ENCODE results near the gene ZXDC. TPM values are rescaled to one million over a fixed set of nuclear protein-coding genes. Genes with fewer than 3 reads are reported as not detected.
A peak's percentile ranks its signal among the peaks of the same experiment; 100 is the strongest.

The ZXDC gene
- total RNA-seq, 1 experiment from 2014 or later = 28.3 TPM

DNA sequence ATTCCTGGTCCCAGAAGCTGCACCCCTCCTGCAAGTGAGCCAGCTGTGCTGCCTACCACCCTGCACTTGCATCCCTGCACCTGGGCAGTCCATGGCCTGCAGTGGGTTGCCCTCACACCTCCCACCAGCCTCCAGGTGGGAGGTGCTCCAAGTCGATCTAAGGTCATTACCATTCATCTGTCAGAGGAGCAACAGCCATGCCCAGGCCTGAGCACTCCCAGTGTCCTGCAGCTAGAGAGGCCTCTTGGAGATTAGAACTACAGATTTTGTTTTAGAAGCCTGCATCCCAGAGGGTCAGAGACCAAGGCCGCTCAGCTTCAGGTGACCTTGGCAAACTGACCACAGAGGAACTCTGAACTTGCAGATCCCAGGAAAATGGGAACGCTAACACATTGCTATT is 9.0 kb upstream of the ZXDC start:
- Mint-ChIP-seq H3K27ac (peak overlapping the region in 2 of 3 experiments; percentile 56 to 76; a peak in 4 of 7 replicates), H3K4me3 (peak overlapping the region in 1 of 2 experiments; percentile 35; a peak in 1 of 5 replicates), H3K36me3 (ENCODE audit: insufficient read depth in 1 of 3, low read depth in 3 of 3) (no peaks in the 10 kb centered on the region), H3K4me1 (peaks cover 29 to 36% of the 10 kb centered on the region in 2 experiments), H3K27me3 (ENCODE audit: low read depth) (peaks cover 8% of the 10 kb centered on the region), H3K9me3 (no peaks in the 10 kb centered on the region; a peak in 2 of 5 replicates)
- Histone ChIP-seq H2BK12ac (ENCODE audit: insufficient read length, low read depth, low read length) (no peak overlapping the region), H3K4ac (ENCODE audit: low read depth, low read length) (no peak overlapping the region), H2BK15ac (ENCODE audit: low read depth, low read length) (no peak overlapping the region), H2BK5ac (ENCODE audit: insufficient read length, low read length) (no peak overlapping the region), H3K27me3 (ENCODE audit: insufficient read depth, low read length) (no peaks in the 10 kb centered on the region), H4K91ac (ENCODE audit: insufficient read length, low read depth, low read length) (no peak overlapping the region), H3K79me2 (ENCODE audit: insufficient read depth, low read length) (no peaks in the 10 kb centered on the region), H2AK5ac (ENCODE audit: insufficient read length, low read length) (no peak overlapping the region), H3K23ac (ENCODE audit: insufficient read length, low read depth, low read length) (no peak overlapping the region), H3K79me1 (ENCODE audit: insufficient read depth, low read depth, low read length, poor library complexity, severe bottlenecking) (no peaks in the 10 kb centered on the region), H4K20me1 (ENCODE audit: control insufficient read depth, insufficient read depth, insufficient read length) (no peaks in the 10 kb centered on the region), H3K9ac (ENCODE audit: extremely low read depth, insufficient read length, low read length) (no peak overlapping the region), H3K4me2 (ENCODE audit: insufficient read depth, insufficient read length, low read length) (no peak overlapping the region), H2BK120ac (ENCODE audit: low read depth, low read length, poor library complexity, severe bottlenecking) (no peak overlapping the region), H3T11ph (ENCODE audit: low read length) (no peak overlapping the region), H2AFZ (ENCODE audit: low read length) (no peak overlapping the region), H3K23me2 (ENCODE audit: insufficient read length, low read depth, low read length, poor library complexity, severe bottlenecking) (no peaks in the 10 kb centered on the region), H3K14ac (ENCODE audit: insufficient read depth, low read length) (no peak overlapping the region), H4K5ac (ENCODE audit: insufficient read length, low read depth, low read length) (no peak overlapping the region), H3K27ac (ENCODE audit: insufficient read length, low read depth, low read length) (no peak overlapping the region), H3K9me3 (ENCODE audit: control insufficient read depth, low read depth, low read length) (no peaks in the 10 kb centered on the region), H3K4me1 (ENCODE audit: insufficient read depth, low read length) (peaks cover 8% of the 10 kb centered on the region; the same call in 1 of the 2 replicates), H2BK20ac (ENCODE audit: low read depth, low read length, poor library complexity, severe bottlenecking) (no peak overlapping the region), H3K18ac (ENCODE audit: insufficient read length, low read depth, low read length) (no peak overlapping the region), H3K56ac (ENCODE audit: insufficient read length, low read depth, low read length) (no peak overlapping the region), H4K8ac (replicated peaks; ENCODE audit: insufficient read length, low read depth, low read length) (no peak overlapping the region)
- no CpG with 5 or more reads among the region's 3 CpGs for WGBS (ENCODE audit: extremely low coverage, insufficient read length, low lambda C conversion rate)
- TF ChIP-seq, protein P1, sequence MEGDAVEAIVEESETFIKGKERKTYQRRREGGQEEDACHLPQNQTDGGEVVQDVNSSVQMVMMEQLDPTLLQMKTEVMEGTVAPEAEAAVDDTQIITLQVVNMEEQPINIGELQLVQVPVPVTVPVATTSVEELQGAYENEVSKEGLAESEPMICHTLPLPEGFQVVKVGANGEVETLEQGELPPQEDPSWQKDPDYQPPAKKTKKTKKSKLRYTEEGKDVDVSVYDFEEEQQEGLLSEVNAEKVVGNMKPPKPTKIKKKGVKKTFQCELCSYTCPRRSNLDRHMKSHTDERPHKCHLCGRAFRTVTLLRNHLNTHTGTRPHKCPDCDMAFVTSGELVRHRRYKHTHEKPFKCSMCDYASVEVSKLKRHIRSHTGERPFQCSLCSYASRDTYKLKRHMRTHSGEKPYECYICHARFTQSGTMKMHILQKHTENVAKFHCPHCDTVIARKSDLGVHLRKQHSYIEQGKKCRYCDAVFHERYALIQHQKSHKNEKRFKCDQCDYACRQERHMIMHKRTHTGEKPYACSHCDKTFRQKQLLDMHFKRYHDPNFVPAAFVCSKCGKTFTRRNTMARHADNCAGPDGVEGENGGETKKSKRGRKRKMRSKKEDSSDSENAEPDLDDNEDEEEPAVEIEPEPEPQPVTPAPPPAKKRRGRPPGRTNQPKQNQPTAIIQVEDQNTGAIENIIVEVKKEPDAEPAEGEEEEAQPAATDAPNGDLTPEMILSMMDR (conservative IDR thresholded peaks at IDR 0.05) = no peak
- DNase-seq = no peak
